Mesenchymal stem cell (in vitro differentiated cells and primary cell): ENCODE measurements around the gene CARD18.
"Not testable (repeated sequence)": the region's sequence is repeated elsewhere in the genome, so short reads cannot be mapped to it uniquely, and the experiment has no call there.

Experiments
- DNase-seq: peaks from one replicate; pipeline ENCODE4 v3.0.0-alpha.2; 2013
- H2AFZ ChIP-seq: one replicate; pipeline ENCODE4 v1.6.1; 2013; ENCODE audit warnings: low read depth, mild to moderate bottlenecking, control low read depth, inconsistent platforms, low read length, moderate library complexity
- H2AK5ac ChIP-seq: 2 replicates; pipeline ENCODE4 v1.6.1; 2013; ENCODE audit warnings: low read length, moderate library complexity, mild to moderate bottlenecking, inconsistent platforms; ENCODE audit not compliant: severe bottlenecking
- H2BK120ac ChIP-seq: one replicate; pipeline ENCODE4 v1.6.1; 2013; ENCODE audit warnings: low read depth, mild to moderate bottlenecking, inconsistent platforms, low read length, moderate library complexity
- H2BK12ac ChIP-seq, 2 experiments: one replicate each; pipeline ENCODE4 v1.6.1; 2013; ENCODE audit warnings: inconsistent platforms in 2 of 2, low read length in 2 of 2, mild to moderate bottlenecking in 2 of 2, moderate library complexity in 2 of 2, control low read depth in 1 of 2
- H2BK15ac ChIP-seq: one replicate; pipeline ENCODE4 v1.6.1; 2013; ENCODE audit warnings: mild to moderate bottlenecking, low read depth, inconsistent platforms; ENCODE audit not compliant: poor library complexity, severe bottlenecking
- H2BK5ac ChIP-seq: 2 replicates; pipeline ENCODE4 v1.6.1; 2013; ENCODE audit warnings: low read depth, mild to moderate bottlenecking, low read length, control low read depth, inconsistent platforms; ENCODE audit not compliant: poor library complexity, severe bottlenecking
- H3K14ac ChIP-seq, 2 experiments: one replicate each; pipeline ENCODE4 v1.6.1; 2013; ENCODE audit warnings: inconsistent platforms in 2 of 2, low read length in 2 of 2, control low read depth in 1 of 2, mild to moderate bottlenecking in 1 of 2, moderate library complexity in 1 of 2
- H3K18ac ChIP-seq, 2 experiments: one replicate each; pipeline ENCODE4 v1.6.1; 2013; ENCODE audit warnings: inconsistent platforms in 2 of 2, low read length in 2 of 2, control low read depth in 1 of 2, low read depth in 1 of 2, mild to moderate bottlenecking in 1 of 2
- H3K23ac ChIP-seq, 2 experiments: one replicate each; pipeline ENCODE4 v1.6.1; 2013; ENCODE audit warnings: inconsistent platforms in 2 of 2, low read length in 2 of 2, mild to moderate bottlenecking in 2 of 2, moderate library complexity in 2 of 2, control low read depth in 1 of 2
- H3K27ac ChIP-seq: 2 replicates; pipeline ENCODE4 v1.5.1; 2013; ENCODE audit warnings: mild to moderate bottlenecking, moderate library complexity, low read length, control low read depth, inconsistent platforms; ENCODE audit not compliant: poor library complexity, severe bottlenecking
- H3K27me3 ChIP-seq, 2 experiments: 2 replicates each; pipeline versions ENCODE4 v1.6.1 to v1.7.0; 2013; ENCODE audit warnings: low read length in 2 of 2, mild to moderate bottlenecking in 2 of 2, moderate library complexity in 2 of 2, control low read depth in 1 of 2, inconsistent platforms in 1 of 2; ENCODE audit not compliant: control insufficient read depth in 1 of 2, insufficient read depth in 1 of 2
- H3K36me3 ChIP-seq, 2 experiments: 2 replicates each; pipeline versions ENCODE4 v1.6.1 to v1.7.0; 2013; ENCODE audit warnings: low read length in 2 of 2, control low read depth in 1 of 2, inconsistent platforms in 1 of 2, low read depth in 1 of 2, mild to moderate bottlenecking in 1 of 2; ENCODE audit not compliant: insufficient read depth in 2 of 2, control insufficient read depth in 1 of 2
- H3K4ac ChIP-seq, 2 experiments: one replicate each; pipeline ENCODE4 v1.6.1; 2013; ENCODE audit warnings: inconsistent platforms in 2 of 2, low read length in 2 of 2, mild to moderate bottlenecking in 2 of 2, moderate library complexity in 2 of 2, control low read depth in 1 of 2, low read depth in 1 of 2
- H3K4me1 ChIP-seq: 2 replicates; pipeline ENCODE4 v1.6.1; 2013; ENCODE audit warnings: low read depth, low read length, control low read depth; ENCODE audit not compliant: control insufficient read depth, insufficient read depth
- H3K4me2 ChIP-seq: 2 replicates; pipeline ENCODE4 v1.6.1; 2013; ENCODE audit warnings: low read length, mild to moderate bottlenecking, inconsistent platforms; ENCODE audit not compliant: poor library complexity, severe bottlenecking
- H3K4me3 ChIP-seq, 2 experiments: 2 replicates each; pipeline versions ENCODE4 v1.5.1 to v1.7.0; 2013; ENCODE audit warnings: low read length in 2 of 2, mild to moderate bottlenecking in 2 of 2, control low read depth in 1 of 2, low read depth in 1 of 2; ENCODE audit not compliant: insufficient read depth in 1 of 2
- H3K79me1 ChIP-seq: replicated peaks from 2 replicates; pipeline ENCODE4 v1.6.1; 2013; ENCODE audit warnings: mild to moderate bottlenecking, control low read depth, low read length, inconsistent platforms; ENCODE audit not compliant: poor library complexity, severe bottlenecking
- H3K9ac ChIP-seq: 2 replicates; pipeline ENCODE4 v1.7.0; 2013; ENCODE audit warnings: mild to moderate bottlenecking, low read length, moderate library complexity
- H3K9me3 ChIP-seq: 2 replicates; pipeline ENCODE4 v1.7.0; 2013; ENCODE audit warnings: mild to moderate bottlenecking, low read length; ENCODE audit not compliant: control insufficient read depth
- H4K8ac ChIP-seq: one replicate; pipeline ENCODE4 v1.6.1; 2013; ENCODE audit warnings: inconsistent platforms, mild to moderate bottlenecking, low read length, moderate library complexity
- H4K91ac ChIP-seq: one replicate; pipeline ENCODE4 v1.6.1; 2013; ENCODE audit warnings: mild to moderate bottlenecking, low read length, inconsistent platforms
- WGBS: methylation state at CpG from one replicate; pipeline ENCODE4 v1.1.7; 2013; ENCODE audit warnings: mixed read lengths; 5-methylcytosine and 5-hydroxymethylcytosine counted together

Gene CARD18

GRCh38 chr11:105107226-105107825 lies 32.2 kb downstream of the CARD18 start:
- H3K18ac ChIP-seq, H3K4me2 ChIP-seq, H2BK15ac ChIP-seq, H3K27ac ChIP-seq, H3K27me3 ChIP-seq, H3K14ac ChIP-seq, H2BK12ac ChIP-seq, H4K91ac ChIP-seq, H3K23ac ChIP-seq, H3K9ac ChIP-seq, H3K4me1 ChIP-seq, H3K4ac ChIP-seq, H3K4me3 ChIP-seq, H2AFZ ChIP-seq, H3K36me3 ChIP-seq, H3K9me3 ChIP-seq, H2AK5ac ChIP-seq, H2BK120ac ChIP-seq, H3K79me1 ChIP-seq, H4K8ac ChIP-seq, H2BK5ac ChIP-seq: not testable (repeated sequence)
- WGBS: 75% methylated on average over 7 of the region's 8 CpGs
- peak; percentile 32 for DNase-seq

GRCh38 chr11:105106140-105106539 lies 33.4 kb downstream of the CARD18 start:
- H3K14ac ChIP-seq: no peak overlapping the region
- H4K8ac ChIP-seq: no peak overlapping the region
- WGBS: no CpG with 5 or more reads among the region's 1 CpG
- H2BK5ac ChIP-seq: no peak overlapping the region
- H3K18ac ChIP-seq: no peak overlapping the region
- H3K4me1 ChIP-seq: no peaks in the 10 kb centered on the region
- no peak overlapping the region for H3K23ac ChIP-seq
- H3K4me3 ChIP-seq: no peak overlapping the region
- no peak overlapping the region for H3K9ac ChIP-seq
- no peak overlapping the region for H3K27ac ChIP-seq
- H2BK15ac ChIP-seq: no peak overlapping the region
- no peak for DNase-seq
- H3K9me3 ChIP-seq: no peaks in the 10 kb centered on the region
- no peaks in the 10 kb centered on the region for H3K36me3 ChIP-seq
- no peak overlapping the region for H2BK12ac ChIP-seq
- no peak overlapping the region for H3K4ac ChIP-seq
- no peak overlapping the region for H2AK5ac ChIP-seq
- H3K79me1 ChIP-seq: no peaks in the 10 kb centered on the region
- H2AFZ ChIP-seq: no peak overlapping the region
- no peak overlapping the region for H3K4me2 ChIP-seq
- no peaks in the 10 kb centered on the region for H3K27me3 ChIP-seq
- no peak overlapping the region for H4K91ac ChIP-seq
- H2BK120ac ChIP-seq: no peak overlapping the region

- no peak overlapping the region for H3K4ac ChIP-seq
- H3K79me1 ChIP-seq: no peaks in the 10 kb centered on the region
Measured at GRCh38 chr11:105104292-105104691, 35.3 kb downstream of the CARD18 start.

GRCh38 chr11:105103336-105103735 lies 36.2 kb downstream of the CARD18 start:
- Histone ChIP-seq H4K91ac (no peak overlapping the region), H3K18ac (no peak overlapping the region), H3K23ac (no peak overlapping the region), H3K27me3 (no peaks in the 10 kb centered on the region), H3K27ac (no peak overlapping the region), H3K4me3 (no peak overlapping the region), H2AK5ac (no peak overlapping the region), H3K4ac (no peak overlapping the region), H3K14ac (no peak overlapping the region), H2AFZ (no peak overlapping the region), H3K9ac (no peak overlapping the region), H2BK15ac (no peak overlapping the region), H3K4me2 (no peak overlapping the region), H3K79me1 (no peaks in the 10 kb centered on the region), H2BK120ac (no peak overlapping the region), H2BK5ac (no peak overlapping the region), H3K9me3 (no peaks in the 10 kb centered on the region), H2BK12ac (no peak overlapping the region), H4K8ac (no peak overlapping the region), H3K4me1 (no peaks in the 10 kb centered on the region), H3K36me3 (no peaks in the 10 kb centered on the region)
- no peak for DNase-seq

More at GRCh38 chr11:105104292-105104691, 35.3 kb downstream of the CARD18 start:
- no peak overlapping the region for H3K14ac ChIP-seq
- H3K18ac ChIP-seq: no peak overlapping the region
- no peaks in the 10 kb centered on the region for H3K36me3 ChIP-seq
- no peak overlapping the region for H4K8ac ChIP-seq
- H3K27me3 ChIP-seq: no peaks in the 10 kb centered on the region
- no peak overlapping the region for H3K27ac ChIP-seq
- no peak overlapping the region for H3K9ac ChIP-seq
- DNase-seq: no peak
- H2AFZ ChIP-seq: no peak overlapping the region
- H2BK120ac ChIP-seq: no peak overlapping the region
- H3K4me2 ChIP-seq: no peak overlapping the region
- H2BK15ac ChIP-seq: no peak overlapping the region
- no peak overlapping the region for H4K91ac ChIP-seq
- H3K23ac ChIP-seq: no peak overlapping the region
- no peaks in the 10 kb centered on the region for H3K4me1 ChIP-seq
- H3K4me3 ChIP-seq: no peak overlapping the region
- H3K9me3 ChIP-seq: no peaks in the 10 kb centered on the region
- no CpG with 5 or more reads among the region's 1 CpG for WGBS
- H2BK5ac ChIP-seq: no peak overlapping the region
- no peak overlapping the region for H2AK5ac ChIP-seq
- no peak overlapping the region for H2BK12ac ChIP-seq
